HepG2 (cell line): Measurements from ENCODE around the gene EZH2. TPM values are rescaled to one million over a fixed set of nuclear protein-coding genes. Genes with fewer than 3 reads are reported as not detected.

Experiments
- ATAC-seq: fragments of 200-7000 bp; cut with Tn5 transposase; 3 replicates; pipeline ENCODE4 v1.9.1; 2020; ENCODE audit warnings: mild to moderate bottlenecking, moderate library complexity
- BruUV-seq: library from RNA; stranded (reverse); fragments of 400-500 nt; replicated peaks from 2 replicates; lab custom pipeline; 2021; lab: Mats Ljungman, UMichigan
- CTCF ChIA-PET: fragments of 300-600 bp; formaldehyde crosslinking; extraction: SDS; loops from one replicate; lab custom pipeline; 2021; ENCODE audit warnings: low total read pairs, inconsistent platforms, low intra/inter-chr PET ratio; lab: Yijun Ruan, JAX
- POLR2A ChIA-PET: fragments of 350-600 bp; sonication (Branson Sonifier 250); formaldehyde crosslinking; loops from one replicate; lab custom pipeline; 2020; ENCODE audit warnings: antibody characterized with exemption, inconsistent platforms; lab: Yijun Ruan, JAX
- DNase-seq: peaks from one replicate; pipeline ENCODE4 v3.0.0-alpha.2; 2015; ENCODE audit warnings: low spot score
- FAIRE-seq: peaks from 3 replicates; lab custom pipeline; 2011; peaks lifted over from hg19 to GRCh38; lab: Jason Lieb, UNC
- H2AFZ ChIP-seq: one replicate; pipeline ENCODE4 v1.6.1; 2011; ENCODE audit warnings: low read length, inconsistent platforms
- H3K27ac ChIP-seq: fragments of 300-600 bp; 3 replicates; pipeline ENCODE4 v1.8.0; 2011; ENCODE audit warnings: mixed run types, mild to moderate bottlenecking, mixed read lengths, low read length, inconsistent platforms; ENCODE audit not compliant: insufficient read depth; ENCODE audit errors: extremely low read length
- H3K27me3 ChIP-seq, 2 experiments: fragments of 200-600 bp in 1 of 2; 2 replicates in 1 of 2; 3 replicates in 1 of 2; pipeline versions ENCODE4 v1.6.0 to v1.8.0; 2011; ENCODE audit warnings: low read length in 2 of 2, mild to moderate bottlenecking in 2 of 2, moderate library complexity in 2 of 2, inconsistent platforms in 1 of 2; ENCODE audit not compliant: insufficient read depth in 2 of 2, control insufficient read depth in 1 of 2
- H3K36me3 ChIP-seq, 2 experiments: fragments of 200-600 bp in 1 of 2; replicated peaks in 1 of 2; 2 replicates in 1 of 2; 3 replicates in 1 of 2; pipeline versions ENCODE4 v1.5.1 to v1.8.0; 2011; ENCODE audit warnings: low read length in 2 of 2, inconsistent platforms in 1 of 2; ENCODE audit not compliant: insufficient read depth in 2 of 2, control insufficient read depth in 1 of 2
- H3K4me1 ChIP-seq: 2 replicates; pipeline ENCODE4 v1.5.1; 2012; ENCODE audit warnings: low read length, inconsistent platforms; ENCODE audit not compliant: insufficient read depth
- H3K4me2 ChIP-seq: 2 replicates; pipeline ENCODE4 v1.6.0; 2011; ENCODE audit warnings: low read depth, low read length, inconsistent platforms
- H3K4me3 ChIP-seq, 3 experiments: fragments of 200-600 bp in 1 of 3; sonication (generic), shearing (Covaris generic) in 1 of 3; replicated peaks in 1 of 3; 2 replicates each; pipeline ENCODE4 v1.5.1; 2011 to 2016; ENCODE audit warnings: low read length in 3 of 3, inconsistent platforms in 2 of 3, low read depth in 2 of 3, mild to moderate bottlenecking in 2 of 3, control low read depth in 1 of 3, mixed read lengths in 1 of 3; ENCODE audit not compliant: insufficient read depth in 1 of 3
- H3K79me2 ChIP-seq: one replicate; pipeline ENCODE4 v1.6.1; 2011; ENCODE audit warnings: low read length, inconsistent platforms; ENCODE audit not compliant: insufficient read depth
- H3K9ac ChIP-seq: 2 replicates; pipeline ENCODE4 v1.6.0; 2011; ENCODE audit warnings: mild to moderate bottlenecking, low read depth, low read length, inconsistent platforms; ENCODE audit not compliant: insufficient read depth
- H3K9me3 ChIP-seq: 2 replicates; pipeline ENCODE4 v1.5.1; 2012; ENCODE audit warnings: mild to moderate bottlenecking, low read length
- H4K20me1 ChIP-seq: 2 replicates; pipeline ENCODE4 v1.6.0; 2011; ENCODE audit warnings: inconsistent platforms, mild to moderate bottlenecking, low read length, moderate library complexity; ENCODE audit not compliant: insufficient read depth
- EHMT2 ChIP-seq: fragments of 200-600 bp; sonication (generic); IDR thresholded peaks from 2 replicates; pipeline ENCODE4 v1.7.0; 2017; ENCODE audit warnings: antibody characterized with exemption, low read depth, low read length, borderline replicate concordance
- ELF1 ChIP-seq: sonication (generic); formaldehyde crosslinking; IDR thresholded peaks from 2 replicates; pipeline ENCODE4 v1.4.0; 2020; ENCODE audit warnings: missing genetic modification reagents
- FOXA3 ChIP-seq: IDR thresholded peaks from 2 replicates; pipeline ENCODE4 v1.6.1; 2016; ENCODE audit warnings: missing genetic modification reagents, missing compliant biosample characterization
- ISL2 ChIP-seq: sonication (generic); formaldehyde crosslinking; IDR thresholded peaks from 2 replicates; pipeline ENCODE4 v1.5.0; 2020; ENCODE audit warnings: missing genetic modification reagents
- KAT7 ChIP-seq: IDR thresholded peaks from 2 replicates; pipeline ENCODE4 v1.6.1; 2018; ENCODE audit warnings: borderline replicate concordance, missing compliant biosample characterization
- KDM5B ChIP-seq: sonication (generic); formaldehyde crosslinking; IDR thresholded peaks from 2 replicates; pipeline ENCODE4 v1.4.0; 2020; ENCODE audit warnings: missing genetic modification reagents, mild to moderate bottlenecking, borderline replicate concordance
- MED13 ChIP-seq: sonication (generic); formaldehyde crosslinking; IDR thresholded peaks from 2 replicates; pipeline ENCODE4 v1.5.0; 2020; ENCODE audit warnings: missing genetic modification reagents
- NFE2L1 ChIP-seq: sonication (generic); formaldehyde crosslinking; IDR thresholded peaks from 2 replicates; pipeline ENCODE4 v1.4.0; 2020; ENCODE audit warnings: missing genetic modification reagents, mild to moderate bottlenecking, borderline replicate concordance
- NR3C1 ChIP-seq: sonication (generic); formaldehyde crosslinking; IDR thresholded peaks from 2 replicates; pipeline ENCODE4 v1.4.0; 2020; ENCODE audit warnings: missing genetic modification reagents
- POLR2A ChIP-seq, 2 experiments: IDR thresholded peaks; 2 replicates each; pipeline ENCODE4 v1.6.1; 2011; ENCODE audit warnings: low read depth in 2 of 2, low read length in 2 of 2, mild to moderate bottlenecking in 1 of 2, moderate library complexity in 1 of 2; ENCODE audit not compliant: insufficient read depth in 1 of 2
- PRMT3 ChIP-seq: sonication (generic); formaldehyde crosslinking; IDR thresholded peaks from 2 replicates; pipeline ENCODE4 v1.8.1; 2022; ENCODE audit warnings: low read depth, mild to moderate bottlenecking, moderate library complexity, missing genetic modification reagents, borderline replicate concordance
- REXO4 ChIP-seq: sonication (generic); formaldehyde crosslinking; IDR thresholded peaks from 2 replicates; pipeline ENCODE4 v1.8.0; 2022; ENCODE audit warnings: missing genetic modification reagents, mild to moderate bottlenecking, borderline replicate concordance
- SMAD1 ChIP-seq: sonication (generic); formaldehyde crosslinking; IDR thresholded peaks from 2 replicates; pipeline ENCODE4 v1.4.0; 2020; ENCODE audit warnings: missing genetic modification reagents, low read depth, mild to moderate bottlenecking, borderline replicate concordance
- TEAD3 ChIP-seq: optimal IDR thresholded peaks from 2 replicates; pipeline ENCODE3; 2016; ENCODE audit warnings: borderline replicate concordance
- U2AF2 ChIP-seq: fragments of 200-400 bp; formaldehyde crosslinking; IDR thresholded peaks from 2 replicates; pipeline ENCODE4 v1.6.1; 2017; ENCODE audit warnings: low read depth, mild to moderate bottlenecking, low read length
- ZNF432 ChIP-seq: sonication (generic); formaldehyde crosslinking; IDR thresholded peaks from 2 replicates; pipeline ENCODE4 v1.5.0; 2020; ENCODE audit warnings: missing genetic modification reagents, mild to moderate bottlenecking, borderline replicate concordance
- ZNF746 ChIP-seq: sonication (generic); formaldehyde crosslinking; IDR thresholded peaks from 2 replicates; pipeline ENCODE4 v1.8.0; 2022; ENCODE audit warnings: mild to moderate bottlenecking, missing genetic modification reagents
- ZNF839 ChIP-seq: sonication (generic); formaldehyde crosslinking; IDR thresholded peaks from 2 replicates; pipeline ENCODE4 v1.4.0; 2020; ENCODE audit warnings: missing genetic modification reagents, mild to moderate bottlenecking, borderline replicate concordance
- WGBS: methylation state at CpG from one replicate; pipeline ENCODE4 v1.1.6; 2017; ENCODE audit warnings: low lambda C conversion rate; 5-methylcytosine and 5-hydroxymethylcytosine counted together
- in situ Hi-C: cut with HindIII; loops from 2 replicates; pipeline ENCODE4 v1.10.0; 2017; ENCODE audit warnings: low pct_unique_long_range_greater_than_20kb; ENCODE audit not compliant: extremely low pct_ligation_motif_present
- intact Hi-C: fragments of 100-400 bp; cut with micrococcal nuclease; formaldehyde crosslinking; loops from one replicate; pipeline ENCODE4 v1.10.0; 2022; ENCODE audit not compliant: unreplicated experiment
- polyA plus RNA-seq, 8 experiments: library from polyadenylated mRNA; depleted of rRNA in 3 of 8; stranded (reverse) in 7 of 8; unstranded in 1 of 8; fragments of >200 nt; fragmentation: Illumina TruSeq in 4 of 8; extraction: Trizol in 4 of 8; gene quantifications; 2 replicates each; pipeline versions ENCODE4 v1.2.1 to v1.2.3, GENCODE V29; 2011 to 2016; ENCODE audit warnings: low read depth in 4 of 8, missing spikeins in 1 of 8, mixed read lengths in 1 of 8; ENCODE audit not compliant: insufficient read depth in 1 of 8
- total RNA-seq, 5 experiments: library from RNA; depleted of rRNA; stranded (reverse); fragments of >200 nt; fragmentation: Illumina TruSeq; extraction: Trizol; gene quantifications; 2 replicates each; pipeline ENCODE4 v1.2.3, GENCODE V29; 2016; ENCODE audit warnings: low read depth in 1 of 5
- TF ChIP-seq, protein P1 (sequence below): sonication (generic); formaldehyde crosslinking; conservative IDR thresholded peaks from 2 replicates; pipeline ENCODE4 v1.4.0; 2020; ENCODE audit warnings: missing genetic modification reagents
- TF ChIP-seq, protein P2 (sequence below): sonication (generic); formaldehyde crosslinking; IDR thresholded peaks from 2 replicates; pipeline ENCODE4 v1.4.0; 2020; ENCODE audit warnings: mild to moderate bottlenecking, missing genetic modification reagents

Gene EZH2
- total and polyA plus RNA-seq, 2 of the 13 experiments (the other 11 are each of a cell fraction or from before 2014, with no cell fraction given) = 26.0 to 34.3 TPM

DNA sequence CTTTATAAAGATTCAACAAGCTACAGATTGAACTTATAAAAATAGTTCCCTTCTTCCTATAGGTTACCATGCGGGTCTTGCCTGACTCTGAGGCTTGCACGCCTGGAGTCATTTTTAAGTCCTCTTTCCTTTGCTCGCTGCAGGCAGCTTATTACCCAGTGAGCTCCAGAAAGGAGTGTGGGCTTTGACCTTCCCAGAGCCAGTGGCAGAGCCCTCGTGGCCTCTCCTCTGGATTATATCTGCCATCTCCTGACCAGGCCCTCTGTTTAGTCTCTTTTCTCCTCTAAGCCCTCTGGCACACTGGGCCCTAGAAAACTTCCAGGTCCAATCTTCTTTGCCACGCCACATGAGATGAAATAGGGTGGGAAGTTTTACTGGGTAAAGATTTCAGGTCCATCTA, 39.9 kb upstream of the EZH2 start:
- POLR2A ChIA-PET = no interaction called here

More for the DNA sequence above, 39.9 kb upstream of the EZH2 start:
- Histone ChIP-seq H3K27ac (no peak overlapping the region), H3K9ac (no peak overlapping the region), H3K4me3 (no peak overlapping the region), H3K4me2 (no peak overlapping the region), H3K27me3 (peaks cover 0 to 13% of the 10 kb centered on the region in 2 experiments; a peak in 1 of 5 replicates), H4K20me1 (no peaks in the 10 kb centered on the region), H3K79me2 (no peaks in the 10 kb centered on the region), H3K36me3 (no peaks in the 10 kb centered on the region), H3K9me3 (no peaks in the 10 kb centered on the region), H3K4me1 (peaks cover 3% of the 10 kb centered on the region), H2AFZ (no peak overlapping the region)
- no peak; the same call in 2 of the 3 replicates for ATAC-seq
- FAIRE-seq = no peak
- BruUV-seq = no TSS peak
- no peak for DNase-seq
- in situ Hi-C loops (no loop called here), intact Hi-C loops (no loop called here)
- 57% methylated on average over 5 of the region's 5 CpGs for WGBS
- TF ChIP-seq TEAD3 (CRISPR knock-in tag) (no peak), KDM5B (CRISPR knock-in tag) (no peak), ISL2 (CRISPR knock-in tag) (no peak), NFE2L1 (no peak), ZNF432 (CRISPR knock-in tag) (no peak), PRMT3 (no peak), KAT7 (CRISPR knock-in tag) (no peak), SMAD1 (no peak), ZNF839 (CRISPR knock-in tag) (no peak), MED13 (CRISPR knock-in tag) (no peak), REXO4 (CRISPR knock-in tag) (no peak), NR3C1 (CRISPR knock-in tag) (no peak), POLR2A (IDR thresholded peaks at IDR 0.05; ENCODE audit: insufficient read depth in 1 of 2, low read depth in 2 of 2, low read length in 2 of 2) (no peak), FOXA3 (CRISPR knock-in tag) (no peak), U2AF2 (no peak), EHMT2 (no peak), ELF1 (CRISPR knock-in tag) (no peak), ZNF746 (CRISPR knock-in tag) (no peak)
- TF ChIP-seq, protein P1, sequence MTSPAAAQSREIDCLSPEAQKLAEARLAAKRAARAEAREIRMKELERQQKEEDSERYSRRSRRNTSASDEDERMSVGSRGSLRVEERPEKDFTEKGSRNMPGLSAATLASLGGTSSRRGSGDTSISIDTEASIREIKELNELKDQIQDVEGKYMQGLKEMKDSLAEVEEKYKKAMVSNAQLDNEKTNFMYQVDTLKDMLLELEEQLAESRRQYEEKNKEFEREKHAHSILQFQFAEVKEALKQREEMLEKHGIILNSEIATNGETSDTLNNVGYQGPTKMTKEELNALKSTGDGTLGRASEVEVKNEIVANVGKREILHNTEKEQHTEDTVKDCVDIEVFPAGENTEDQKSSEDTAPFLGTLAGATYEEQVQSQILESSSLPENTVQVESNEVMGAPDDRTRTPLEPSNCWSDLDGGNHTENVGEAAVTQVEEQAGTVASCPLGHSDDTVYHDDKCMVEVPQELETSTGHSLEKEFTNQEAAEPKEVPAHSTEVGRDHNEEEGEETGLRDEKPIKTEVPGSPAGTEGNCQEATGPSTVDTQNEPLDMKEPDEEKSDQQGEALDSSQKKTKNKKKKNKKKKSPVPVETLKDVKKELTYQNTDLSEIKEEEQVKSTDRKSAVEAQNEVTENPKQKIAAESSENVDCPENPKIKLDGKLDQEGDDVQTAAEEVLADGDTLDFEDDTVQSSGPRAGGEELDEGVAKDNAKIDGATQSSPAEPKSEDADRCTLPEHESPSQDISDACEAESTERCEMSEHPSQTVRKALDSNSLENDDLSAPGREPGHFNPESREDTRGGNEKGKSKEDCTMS = no peak
- TF ChIP-seq, protein P2, sequence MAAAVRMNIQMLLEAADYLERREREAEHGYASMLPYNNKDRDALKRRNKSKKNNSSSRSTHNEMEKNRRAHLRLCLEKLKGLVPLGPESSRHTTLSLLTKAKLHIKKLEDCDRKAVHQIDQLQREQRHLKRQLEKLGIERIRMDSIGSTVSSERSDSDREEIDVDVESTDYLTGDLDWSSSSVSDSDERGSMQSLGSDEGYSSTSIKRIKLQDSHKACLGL (CRISPR knock-in tag) = no peak
- CTCF ChIA-PET = no interaction called here
